ENCODE measurements around the gene KIF26A. TPM values are rescaled to one million over a fixed set of nuclear protein-coding genes. Genes with fewer than 3 reads are reported as not detected.

The KIF26A gene
- polyA plus RNA-seq, 1 donor from 2014 or later: 11.2 TPM

GRCh38 chr14:104131968-104132732 lies 6.2 kb upstream of the KIF26A start:
- no peak overlapping the region for H3K4me3 ChIP-seq (ENCODE audit: low read length)
- no peak overlapping the region for H2AFZ ChIP-seq (ENCODE audit: low read depth, low read length)
- TF ChIP-seq, protein P1, sequence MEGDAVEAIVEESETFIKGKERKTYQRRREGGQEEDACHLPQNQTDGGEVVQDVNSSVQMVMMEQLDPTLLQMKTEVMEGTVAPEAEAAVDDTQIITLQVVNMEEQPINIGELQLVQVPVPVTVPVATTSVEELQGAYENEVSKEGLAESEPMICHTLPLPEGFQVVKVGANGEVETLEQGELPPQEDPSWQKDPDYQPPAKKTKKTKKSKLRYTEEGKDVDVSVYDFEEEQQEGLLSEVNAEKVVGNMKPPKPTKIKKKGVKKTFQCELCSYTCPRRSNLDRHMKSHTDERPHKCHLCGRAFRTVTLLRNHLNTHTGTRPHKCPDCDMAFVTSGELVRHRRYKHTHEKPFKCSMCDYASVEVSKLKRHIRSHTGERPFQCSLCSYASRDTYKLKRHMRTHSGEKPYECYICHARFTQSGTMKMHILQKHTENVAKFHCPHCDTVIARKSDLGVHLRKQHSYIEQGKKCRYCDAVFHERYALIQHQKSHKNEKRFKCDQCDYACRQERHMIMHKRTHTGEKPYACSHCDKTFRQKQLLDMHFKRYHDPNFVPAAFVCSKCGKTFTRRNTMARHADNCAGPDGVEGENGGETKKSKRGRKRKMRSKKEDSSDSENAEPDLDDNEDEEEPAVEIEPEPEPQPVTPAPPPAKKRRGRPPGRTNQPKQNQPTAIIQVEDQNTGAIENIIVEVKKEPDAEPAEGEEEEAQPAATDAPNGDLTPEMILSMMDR (IDR thresholded peaks at IDR 0.05; ENCODE audit: poor library complexity, severe bottlenecking): no peak
- TF ChIP-seq SMC3 (conservative IDR thresholded peaks at IDR 0.05; ENCODE audit: poor library complexity): no peak
- no peak for TF ChIP-seq EZH2 (IDR thresholded peaks at IDR 0.05; ENCODE audit: borderline replicate concordance, insufficient read depth, low read length, poor library complexity, severe bottlenecking)
- no peak for TF ChIP-seq TAF1 (IDR thresholded peaks at IDR 0.05; ENCODE audit: low read depth)
- TF ChIP-seq RAD21 (conservative IDR thresholded peaks at IDR 0.05): no peak
- no peak for TF ChIP-seq REST (IDR thresholded peaks at IDR 0.05; ENCODE audit: borderline replicate concordance)
- TF ChIP-seq EP300 (conservative IDR thresholded peaks at IDR 0.05; ENCODE audit: poor library complexity, severe bottlenecking): no peak
- TF ChIP-seq MXI1 (conservative IDR thresholded peaks at IDR 0.05; ENCODE audit: poor library complexity, severe bottlenecking): no peak
- TF ChIP-seq POLR2AphosphoS5 (IDR thresholded peaks at IDR 0.05): no peak
- H3K4me2 ChIP-seq (ENCODE audit: low read length): no peak overlapping the region
- H3K27ac ChIP-seq (ENCODE audit: low read length): no peak overlapping the region
- peaks cover 18% of the 10 kb centered on the region for H3K27me3 ChIP-seq (ENCODE audit: insufficient read depth, low read depth, low read length)
- H3K36me3 ChIP-seq (ENCODE audit: insufficient read depth, low read length): no peaks in the 10 kb centered on the region
- no peak overlapping the region for H3K9ac ChIP-seq (ENCODE audit: low read length)
- no peaks in the 10 kb centered on the region for H3K79me2 ChIP-seq (replicated peaks; ENCODE audit: insufficient read depth, low read length)
- no peaks in the 10 kb centered on the region for H4K20me1 ChIP-seq (ENCODE audit: insufficient read depth)
- H3K9me2 ChIP-seq (ENCODE audit: insufficient read depth, low read length): no peaks in the 10 kb centered on the region
- H3F3A ChIP-seq (ENCODE audit: insufficient read depth, low read length, poor library complexity, severe bottlenecking): no peaks in the 10 kb centered on the region
- H3K9me3 ChIP-seq (ENCODE audit: low read length): no peaks in the 10 kb centered on the region

- no peaks in the 10 kb centered on the region for H3F3A ChIP-seq (ENCODE audit: insufficient read depth, low read length, poor library complexity, severe bottlenecking)
- H3K4me3 ChIP-seq (ENCODE audit: low read length): no peak overlapping the region
- H2AFZ ChIP-seq (ENCODE audit: low read depth, low read length): no peak overlapping the region
- H3K79me2 ChIP-seq (replicated peaks; ENCODE audit: insufficient read depth, low read length): no peaks in the 10 kb centered on the region
- H3K4me2 ChIP-seq (ENCODE audit: low read length): no peak overlapping the region
- no peaks in the 10 kb centered on the region for H3K9me3 ChIP-seq (ENCODE audit: low read length)
- no peaks in the 10 kb centered on the region for H3K36me3 ChIP-seq (ENCODE audit: insufficient read depth, low read length)
- H4K20me1 ChIP-seq (ENCODE audit: insufficient read depth): no peaks in the 10 kb centered on the region
- peaks cover 23% of the 10 kb centered on the region for H3K27me3 ChIP-seq (ENCODE audit: insufficient read depth, low read depth, low read length)
- no peaks in the 10 kb centered on the region for H3K9me2 ChIP-seq (ENCODE audit: insufficient read depth, low read length)
- no peak overlapping the region for H3K9ac ChIP-seq (ENCODE audit: low read length)
- TF ChIP-seq TAF1 (IDR thresholded peaks at IDR 0.05; ENCODE audit: low read depth) (no peak), REST (IDR thresholded peaks at IDR 0.05; ENCODE audit: borderline replicate concordance) (no peak), EP300 (conservative IDR thresholded peaks at IDR 0.05; ENCODE audit: poor library complexity, severe bottlenecking) (no peak), SMC3 (conservative IDR thresholded peaks at IDR 0.05; ENCODE audit: poor library complexity) (no peak), RAD21 (conservative IDR thresholded peaks at IDR 0.05) (no peak), POLR2AphosphoS5 (IDR thresholded peaks at IDR 0.05) (no peak), EZH2 (IDR thresholded peaks at IDR 0.05; ENCODE audit: borderline replicate concordance, insufficient read depth, low read length, poor library complexity, severe bottlenecking) (no peak), MXI1 (conservative IDR thresholded peaks at IDR 0.05; ENCODE audit: poor library complexity, severe bottlenecking) (no peak)
- TF ChIP-seq, protein P1 (IDR thresholded peaks at IDR 0.05; ENCODE audit: poor library complexity, severe bottlenecking): no peak
- no peak overlapping the region for H3K27ac ChIP-seq (ENCODE audit: low read length)
These were observed 5.4 kb upstream of the KIF26A start for GRCh38 chr14:104132981-104133380.
